SK-N-SH (cell line): ENCODE data around the gene DDX50. TPM values are rescaled to one million over a fixed set of nuclear protein-coding genes. Genes with fewer than 3 reads are reported as not detected.

Experiments
- CTCF ChIA-PET: fragments of 300-600, 350-600 bp; formaldehyde crosslinking; extraction: SDS; loops from one replicate; lab custom pipeline; 2021; lab: Yijun Ruan, JAX
- POLR2A ChIA-PET: fragments of 350-600 bp; sonication (Branson Sonifier 250); formaldehyde crosslinking; extraction: SDS; loops from one replicate; lab custom pipeline; 2020; ENCODE audit warnings: antibody characterized with exemption, inconsistent platforms; lab: Yijun Ruan, JAX
- DNase-seq: peaks from one replicate; pipeline ENCODE4 v3.0.0; 2012
- H2AFZ ChIP-seq: fragments of 200-600 bp; sonication (generic); 2 replicates; pipeline ENCODE4 v1.8.1; 2016; ENCODE audit warnings: antibody characterized with exemption, mild to moderate bottlenecking, low read depth
- H3F3A ChIP-seq: fragments of 200-600 bp; sonication (generic); replicated peaks from 2 replicates; pipeline ENCODE3; 2016; ENCODE audit warnings: antibody characterized with exemption, mild to moderate bottlenecking; ENCODE audit not compliant: insufficient read depth
- H3K27ac ChIP-seq, 2 experiments: fragments of 200-500 bp in 1 of 2; fragments of 200-600 bp in 1 of 2; sonication (Bioruptor generic) in 1 of 2; sonication (generic), shearing (Covaris generic) in 1 of 2; 2 replicates each; pipeline versions ENCODE4 v1.5.1 to v1.6.1; 2014 to 2016; ENCODE audit warnings: low read depth in 2 of 2, inconsistent platforms in 1 of 2, low read length in 1 of 2, mild to moderate bottlenecking in 1 of 2, mixed read lengths in 1 of 2
- H3K27me3 ChIP-seq: fragments of 200-600 bp; sonication (generic), shearing (Covaris generic); 2 replicates; pipeline ENCODE4 v1.6.1; 2016; ENCODE audit warnings: mixed run types; ENCODE audit not compliant: insufficient read depth
- H3K36me3 ChIP-seq, 2 experiments: fragments of 200-500 bp in 1 of 2; fragments of 200-600 bp in 1 of 2; sonication (Bioruptor generic) in 1 of 2; sonication (generic) in 1 of 2; replicated peaks in 1 of 2; 2 replicates each; pipeline versions ENCODE3 to v1.5.1; 2014 to 2016; ENCODE audit warnings: low read length in 1 of 2, mild to moderate bottlenecking in 1 of 2; ENCODE audit not compliant: insufficient read depth in 2 of 2, control insufficient read depth in 1 of 2
- H3K4me1 ChIP-seq, 2 experiments: fragments of 200-500 bp in 1 of 2; fragments of 200-600 bp in 1 of 2; sonication (Bioruptor generic) in 1 of 2; sonication (generic), shearing (Covaris generic) in 1 of 2; 2 replicates each; pipeline versions ENCODE4 v1.5.1 to v1.6.1; 2014 to 2016; ENCODE audit warnings: low read depth in 1 of 2, low read length in 1 of 2, mixed run types in 1 of 2; ENCODE audit not compliant: insufficient read depth in 2 of 2, control insufficient read depth in 1 of 2
- H3K4me2 ChIP-seq: fragments of 200-600 bp; sonication (generic), shearing (Covaris generic); 2 replicates; pipeline ENCODE4 v1.6.1; 2017; ENCODE audit warnings: mixed run types
- H3K4me3 ChIP-seq, 2 experiments: fragments of 200-500 bp in 1 of 2; fragments of 200-600 bp in 1 of 2; sonication (Bioruptor generic) in 1 of 2; sonication (generic), shearing (Covaris generic) in 1 of 2; 2 replicates each; pipeline versions ENCODE4 v1.5.1 to v1.8.1; 2014 to 2016; ENCODE audit warnings: low read depth in 2 of 2, inconsistent platforms in 1 of 2, low read length in 1 of 2, mild to moderate bottlenecking in 1 of 2, mixed read lengths in 1 of 2, moderate library complexity in 1 of 2
- H3K79me2 ChIP-seq: fragments of 200-600 bp; sonication (generic); 2 replicates; pipeline ENCODE4 v1.8.1; 2017; ENCODE audit warnings: mild to moderate bottlenecking; ENCODE audit not compliant: insufficient read depth
- H3K9ac ChIP-seq: fragments of 200-600 bp; sonication (generic); 2 replicates; pipeline ENCODE4 v1.6.1; 2017; ENCODE audit warnings: mixed run types
- H3K9me2 ChIP-seq: fragments of 200-600 bp; sonication (generic); 2 replicates; pipeline ENCODE4 v1.6.1; 2017; ENCODE audit warnings: mixed run types
- H3K9me3 ChIP-seq: fragments of 200-600 bp; sonication (generic); 2 replicates; pipeline ENCODE4 v1.6.1; 2017; ENCODE audit warnings: mixed run types, mild to moderate bottlenecking, moderate library complexity
- H4K20me1 ChIP-seq: fragments of 200-600 bp; sonication (generic); 2 replicates; pipeline ENCODE4 v1.6.1; 2017; ENCODE audit warnings: mild to moderate bottlenecking, mixed run types; ENCODE audit not compliant: insufficient read depth
- CHD2 ChIP-seq: fragments of 150-350 bp; IDR thresholded peaks from 2 replicates; pipeline ENCODE4 v1.6.1; 2018; ENCODE audit warnings: low read length; ENCODE audit not compliant: partially characterized antibody
- GATA2 ChIP-seq: sonication (generic); formaldehyde crosslinking; IDR thresholded peaks from 2 replicates; pipeline ENCODE4 v1.5.0; 2020; ENCODE audit warnings: mild to moderate bottlenecking, missing genetic modification reagents
- MAX ChIP-seq: IDR thresholded peaks from 2 replicates; pipeline ENCODE4 v1.4.0; 2012; ENCODE audit warnings: low read depth
- MEF2A ChIP-seq: IDR thresholded peaks from 2 replicates; pipeline ENCODE4 v1.4.0; 2012; ENCODE audit warnings: low read depth, borderline replicate concordance
- MXI1 ChIP-seq: IDR thresholded peaks from 2 replicates; pipeline ENCODE4 v1.6.1; 2012; ENCODE audit warnings: mild to moderate bottlenecking, low read depth, low read length, improper control_type of control experiment
- RAD21 ChIP-seq: IDR thresholded peaks from 2 replicates; pipeline ENCODE4 v1.6.1; 2012; ENCODE audit warnings: mild to moderate bottlenecking, low read length
- SMC3 ChIP-seq: IDR thresholded peaks from 2 replicates; pipeline ENCODE4 v1.6.1; 2012; ENCODE audit warnings: low read depth, low read length, improper control_type of control experiment
- YY1 ChIP-seq: IDR thresholded peaks from 2 replicates; pipeline ENCODE4 v1.4.0; 2012; ENCODE audit warnings: low read depth, mild to moderate bottlenecking
- ZBTB33 ChIP-seq: IDR thresholded peaks from 2 replicates; pipeline ENCODE4 v1.4.0; 2012; ENCODE audit warnings: low read depth, borderline replicate concordance
- WGBS: methylation state at CpG from one replicate; pipeline ENCODE4 v1.1.6; 2017; ENCODE audit warnings: low lambda C conversion rate; 5-methylcytosine and 5-hydroxymethylcytosine counted together
- polyA plus RNA-seq, 3 experiments: library from polyadenylated mRNA; depleted of rRNA; stranded (reverse); fragments of >200 nt; gene quantifications; 2 replicates each; pipeline ENCODE4 v1.2.3, GENCODE V29; 2012
- TF ChIP-seq, protein P1 (sequence below): fragments of 200-600 bp; sonication (generic); IDR thresholded peaks from 2 replicates; pipeline ENCODE4 v1.6.1; 2017; ENCODE audit warnings: antibody characterized with exemption, mild to moderate bottlenecking, moderate library complexity

DDX50 gene
- polyA plus RNA-seq, 1 of the 3 experiments (the other 2 are of a cell fraction), result 33.5 TPM

DNA sequence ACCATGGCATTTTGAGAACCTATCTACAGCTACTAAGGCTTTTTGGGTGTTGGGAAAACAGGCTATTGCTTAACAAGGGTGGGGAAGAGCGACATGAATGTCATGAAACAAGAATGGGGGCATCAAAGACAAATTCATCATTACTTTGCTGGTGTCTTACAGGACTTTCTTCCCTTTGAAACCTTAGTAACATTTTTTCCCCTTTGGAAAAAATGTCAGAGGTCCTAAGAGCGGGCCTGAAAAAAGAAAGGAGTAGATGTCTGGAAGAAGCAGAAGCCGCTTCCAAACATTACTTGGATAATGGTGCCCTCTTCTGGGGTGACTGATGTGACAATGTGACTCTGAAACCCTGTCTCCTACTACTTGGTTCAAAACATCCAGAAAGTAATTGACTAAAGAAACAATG lies 3.8 kb upstream of the DDX50 start:
- no peak overlapping the region for H3K27ac ChIP-seq
- TF ChIP-seq GATA2 (CRISPR knock-in tag) (no peak), SMC3 (peak; percentile 75), MXI1 (peak; percentile 35; the same call in 1 of the 2 replicates), MAX (0 out of 2 replicates have a peak, but pooled peaks have one; percentile 33), YY1 (no peak), RAD21 (peak; percentile 95), ZBTB33 (no peak), CHD2 (no peak)
- TF ChIP-seq, protein P1, sequence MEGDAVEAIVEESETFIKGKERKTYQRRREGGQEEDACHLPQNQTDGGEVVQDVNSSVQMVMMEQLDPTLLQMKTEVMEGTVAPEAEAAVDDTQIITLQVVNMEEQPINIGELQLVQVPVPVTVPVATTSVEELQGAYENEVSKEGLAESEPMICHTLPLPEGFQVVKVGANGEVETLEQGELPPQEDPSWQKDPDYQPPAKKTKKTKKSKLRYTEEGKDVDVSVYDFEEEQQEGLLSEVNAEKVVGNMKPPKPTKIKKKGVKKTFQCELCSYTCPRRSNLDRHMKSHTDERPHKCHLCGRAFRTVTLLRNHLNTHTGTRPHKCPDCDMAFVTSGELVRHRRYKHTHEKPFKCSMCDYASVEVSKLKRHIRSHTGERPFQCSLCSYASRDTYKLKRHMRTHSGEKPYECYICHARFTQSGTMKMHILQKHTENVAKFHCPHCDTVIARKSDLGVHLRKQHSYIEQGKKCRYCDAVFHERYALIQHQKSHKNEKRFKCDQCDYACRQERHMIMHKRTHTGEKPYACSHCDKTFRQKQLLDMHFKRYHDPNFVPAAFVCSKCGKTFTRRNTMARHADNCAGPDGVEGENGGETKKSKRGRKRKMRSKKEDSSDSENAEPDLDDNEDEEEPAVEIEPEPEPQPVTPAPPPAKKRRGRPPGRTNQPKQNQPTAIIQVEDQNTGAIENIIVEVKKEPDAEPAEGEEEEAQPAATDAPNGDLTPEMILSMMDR, result peak; percentile 77
- TF ChIP-seq, all 33 proteins: peak for 5
- H3F3A ChIP-seq, result peaks cover 12% of the 10 kb centered on the region
- H3K79me2 ChIP-seq, result peaks cover 13% of the 10 kb centered on the region
- H3K36me3 ChIP-seq, result no peaks in the 10 kb centered on the region
- no peaks in the 10 kb centered on the region for H3K27me3 ChIP-seq
- no peak overlapping the region for H3K4me2 ChIP-seq
- no peaks in the 10 kb centered on the region for H4K20me1 ChIP-seq
- no peak overlapping the region for H3K9ac ChIP-seq
- H3K4me3 ChIP-seq, result peak overlapping the region in 1 of 2 experiments; percentile 19; a peak in 1 of 4 replicates
- DNase-seq, result peak; percentile 64
- ChIA-PET CTCF (interaction anchor here (0.6 to 2.9 kb wide), 42 partner anchors 9 to 565 kb away, joined by 3 to 11 read pairs (median 4); partner anchors contain the start of genes HNRNPH3, RUFY2 and STOX1), POLR2A (no interaction called here)
- H3K4me1 ChIP-seq, result peaks cover 0 to 8% of the 10 kb centered on the region in 2 experiments; a peak in 2 of 4 replicates
- no peaks in the 10 kb centered on the region for H3K9me3 ChIP-seq
- no peaks in the 10 kb centered on the region for H3K9me2 ChIP-seq
- 62% methylated on average over 3 of the region's 3 CpGs for WGBS
- 0 out of 2 replicates have a peak overlapping the region, but pooled peaks have one; percentile 39 for H2AFZ ChIP-seq

GRCh38 chr10:68899186-68899745 lies 1.8 kb upstream of the DDX50 start:
- no peak overlapping the region for H3K9ac ChIP-seq
- H3K9me3 ChIP-seq, result no peaks in the 10 kb centered on the region
- POLR2A ChIA-PET, result interaction anchor here (0.6 kb wide), 1 partner anchor 348 kb away, joined by 3 read pairs; no protein-coding TSS in a partner anchor
- H3K36me3 ChIP-seq, result peaks cover 0 to 6% of the 10 kb centered on the region in 2 experiments
- no peaks in the 10 kb centered on the region for H3K9me2 ChIP-seq
- WGBS, result 94% methylated on average over 8 of the region's 8 CpGs
- H3K4me1 ChIP-seq, result peaks cover 0 to 13% of the 10 kb centered on the region in 2 experiments; a peak in 2 of 4 replicates
- H3F3A ChIP-seq, result peaks cover 12% of the 10 kb centered on the region
- 0 out of 2 replicates have a peak overlapping the region, but pooled peaks have one; percentile 63 for H2AFZ ChIP-seq
- H3K79me2 ChIP-seq, result peaks cover 32% of the 10 kb centered on the region
- CTCF ChIA-PET, result interaction anchor here (1.4 to 2.9 kb wide), 5 partner anchors 72 to 428 kb away, joined by 3 to 14 read pairs (median 6); partner anchors contain the start of gene STOX1
- no peak for DNase-seq
- TF ChIP-seq MEF2A, result no peak
- no peak overlapping the region for H3K4me3 ChIP-seq
- H4K20me1 ChIP-seq, result no peaks in the 10 kb centered on the region
- no peak overlapping the region for H3K4me2 ChIP-seq
- H3K27ac ChIP-seq, result peak overlapping the region in 1 of 2 experiments; percentile 97; a peak in 1 of 4 replicates
- no peaks in the 10 kb centered on the region for H3K27me3 ChIP-seq
